Parathyroid adenoma (tissue), 2 donors: Measurements from ENCODE around the gene DNM2.

ENCODE experiments used
- H2AFZ ChIP-seq: fragments of 300-600 bp; sonication (generic); one replicate; pipeline ENCODE4 v1.7.0; 2017; ENCODE audit warnings: antibody characterized with exemption, mild to moderate bottlenecking
- H3K27ac ChIP-seq: fragments of 300-600 bp; sonication (generic); one replicate; pipeline ENCODE4 v1.7.0; 2017
- H3K27me3 ChIP-seq: fragments of 300-600 bp; sonication (generic); one replicate; pipeline ENCODE4 v1.7.0; 2017; ENCODE audit warnings: low read length; ENCODE audit not compliant: control insufficient read depth, insufficient read depth
- H3K36me3 ChIP-seq: fragments of 300-600 bp; sonication (generic); one replicate; pipeline ENCODE4 v1.7.0; 2017; ENCODE audit warnings: low read length; ENCODE audit not compliant: control insufficient read depth, insufficient read depth
- H3K4me1 ChIP-seq: fragments of 300-600 bp; sonication (generic); one replicate; pipeline ENCODE4 v1.7.0; 2017; ENCODE audit warnings: control low read depth
- H3K4me2 ChIP-seq: fragments of 300-600 bp; sonication (generic); one replicate; pipeline ENCODE4 v1.7.0; 2017; ENCODE audit warnings: low read length
- H3K4me3 ChIP-seq: fragments of 300-600 bp; sonication (generic); one replicate; pipeline ENCODE4 v1.7.0; 2017; ENCODE audit warnings: low read depth, low read length
- H3K79me2 ChIP-seq: fragments of 300-600 bp; sonication (generic); one replicate; pipeline ENCODE4 v1.7.0; 2017; ENCODE audit warnings: control low read depth
- H3K9ac ChIP-seq: fragments of 300-600 bp; sonication (generic); one replicate; pipeline ENCODE4 v1.7.0; 2017; ENCODE audit warnings: mild to moderate bottlenecking
- H3K9me3 ChIP-seq: fragments of 300-600 bp; sonication (generic); one replicate; pipeline ENCODE4 v1.7.0; 2017; ENCODE audit warnings: low read length; ENCODE audit not compliant: control insufficient read depth
- CTCF ChIP-seq: fragments of 300-600 bp; sonication (generic); IDR thresholded peaks from one replicate; pipeline ENCODE4 v1.7.0; 2017; ENCODE audit warnings: antibody characterized with exemption, mild to moderate bottlenecking
- donor health status: primary hyperparathyroidism.

DNM2 gene

GRCh38 chr19:10682397-10683063, 35.3 kb upstream of the DNM2 start:
- Histone ChIP-seq H3K36me3 (no peaks in the 10 kb centered on the region), H3K4me3 (no peak overlapping the region), H3K79me2 (peaks cover 47% of the 10 kb centered on the region), H3K4me1 (peaks cover 11% of the 10 kb centered on the region), H3K27ac (no peak overlapping the region), H3K9ac (no peak overlapping the region), H2AFZ (no peak overlapping the region), H3K27me3 (no peaks in the 10 kb centered on the region), H3K9me3 (no peaks in the 10 kb centered on the region), H3K4me2 (no peak overlapping the region)
- no peak for TF ChIP-seq CTCF

GRCh38 chr19:10683064-10683426, 34.8 kb upstream of the DNM2 start:
- TF ChIP-seq CTCF, result no peak
- Histone ChIP-seq H3K9me3 (no peaks in the 10 kb centered on the region), H3K36me3 (no peaks in the 10 kb centered on the region), H3K4me3 (no peak overlapping the region), H2AFZ (no peak overlapping the region), H3K27ac (no peak overlapping the region), H3K79me2 (peaks cover 47% of the 10 kb centered on the region), H3K27me3 (no peaks in the 10 kb centered on the region), H3K4me2 (no peak overlapping the region), H3K4me1 (peaks cover 6% of the 10 kb centered on the region), H3K9ac (no peak overlapping the region)

GRCh38 chr19:10683582-10683981, 34.3 kb upstream of the DNM2 start:
- H3K9ac ChIP-seq, result no peak overlapping the region
- H3K4me3 ChIP-seq, result no peak overlapping the region
- peaks cover 47% of the 10 kb centered on the region for H3K79me2 ChIP-seq
- no peaks in the 10 kb centered on the region for H3K27me3 ChIP-seq
- no peak overlapping the region for H3K27ac ChIP-seq
- H3K9me3 ChIP-seq, result no peaks in the 10 kb centered on the region
- H2AFZ ChIP-seq, result no peak overlapping the region
- TF ChIP-seq CTCF, result no peak
- H3K4me2 ChIP-seq, result no peak overlapping the region
- peaks cover under 1% of the 10 kb centered on the region for H3K4me1 ChIP-seq
- no peaks in the 10 kb centered on the region for H3K36me3 ChIP-seq

- Histone ChIP-seq H3K9ac (no peak overlapping the region), H3K27ac (no peak overlapping the region), H3K79me2 (peaks cover 32% of the 10 kb centered on the region), H3K9me3 (no peaks in the 10 kb centered on the region), H3K27me3 (no peaks in the 10 kb centered on the region), H3K4me1 (peaks cover 6% of the 10 kb centered on the region), H3K4me3 (no peak overlapping the region), H3K4me2 (no peak overlapping the region), H2AFZ (no peak overlapping the region), H3K36me3 (no peaks in the 10 kb centered on the region)
- no peak for TF ChIP-seq CTCF
Observed at GRCh38 chr19:10685210-10685609, 32.7 kb upstream of the DNM2 start.

GRCh38 chr19:10686193-10686592, 31.7 kb upstream of the DNM2 start:
- Histone ChIP-seq H3K9me3 (no peaks in the 10 kb centered on the region), H3K4me2 (no peak overlapping the region), H3K4me1 (peaks cover 6% of the 10 kb centered on the region), H2AFZ (no peak overlapping the region), H3K36me3 (no peaks in the 10 kb centered on the region), H3K79me2 (peaks cover 22% of the 10 kb centered on the region), H3K27me3 (no peaks in the 10 kb centered on the region), H3K9ac (no peak overlapping the region), H3K4me3 (no peak overlapping the region), H3K27ac (no peak overlapping the region)
- TF ChIP-seq CTCF, result no peak
